SK-N-MC (cell line): Measurements from ENCODE around the gene KATNB1.

Experiments used
- EZH2 ChIP-seq: fragments of 200-600 bp; sonication (generic); IDR thresholded peaks from one replicate; pipeline ENCODE4 v1.6.1; 2017; ENCODE audit warnings: antibody characterized with exemption
- FOXP2 ChIP-seq: optimal IDR thresholded peaks from 2 replicates; pipeline ENCODE3; 2011; ENCODE audit warnings: mild to moderate bottlenecking, moderate library complexity; ENCODE audit not compliant: insufficient read depth; ENCODE audit errors: extremely low read length, control extremely low read depth

DNA sequence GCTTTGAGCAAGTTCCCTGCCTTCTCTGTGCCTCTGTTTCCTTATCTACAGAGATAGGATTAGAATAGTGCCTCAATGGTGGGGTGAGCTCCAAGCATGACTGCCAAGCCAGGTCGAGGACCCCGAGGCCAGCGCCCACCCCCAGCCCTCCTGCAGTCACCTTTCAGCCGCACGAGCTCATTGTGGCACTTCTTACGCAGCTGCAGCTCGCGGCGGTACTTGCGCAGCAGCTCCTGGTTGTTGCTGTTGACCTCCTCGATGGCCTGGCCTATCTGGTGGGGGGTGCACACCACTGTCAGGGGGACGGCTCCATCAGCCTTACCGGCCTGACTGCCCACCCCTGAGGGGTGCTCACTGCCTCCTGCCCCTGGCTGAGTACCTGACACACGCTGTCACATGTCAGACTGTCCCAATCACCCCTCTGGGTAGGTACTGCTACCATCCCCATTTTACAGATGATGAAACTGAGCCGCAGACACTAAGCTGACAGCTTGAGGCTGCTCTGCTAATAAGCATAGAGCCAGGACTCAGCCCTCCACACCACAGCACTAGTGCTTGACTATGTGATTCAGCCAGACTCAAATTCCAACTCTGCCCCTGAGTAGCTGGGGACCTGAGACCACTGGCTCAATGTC, 31.3 kb downstream of the KATNB1 start:
- TF ChIP-seq EZH2 (no peak), FOXP2 (no peak)
